BLaER1 (cell line): Measurements from ENCODE around the gene PRCC.

ENCODE experiments used
- H3K27ac ChIP-seq: shearing (Covaris generic); formaldehyde crosslinking; 2 replicates; pipeline ENCODE4 v1.8.1; 2022
- H3K27me3 ChIP-seq: shearing (Covaris generic); formaldehyde crosslinking; 2 replicates; pipeline ENCODE4 v1.8.1; 2022
- H3K36me3 ChIP-seq: shearing (Covaris generic); formaldehyde crosslinking; 2 replicates; pipeline ENCODE4 v1.8.1; 2022
- H3K4me1 ChIP-seq: shearing (Covaris generic); formaldehyde crosslinking; 2 replicates; pipeline ENCODE4 v1.8.1; 2022
- H3K4me2 ChIP-seq: shearing (Covaris generic); formaldehyde crosslinking; 2 replicates; pipeline ENCODE4 v1.8.1; 2022
- H3K4me3 ChIP-seq: shearing (Covaris generic); formaldehyde crosslinking; 2 replicates; pipeline ENCODE4 v1.8.1; 2022
- H3K9ac ChIP-seq: shearing (Covaris generic); formaldehyde crosslinking; 2 replicates; pipeline ENCODE4 v1.8.1; 2022
- H3K9me3 ChIP-seq: shearing (Covaris generic); formaldehyde crosslinking; 2 replicates; pipeline ENCODE4 v1.8.1; 2022
- H4K20me1 ChIP-seq: shearing (Covaris generic); formaldehyde crosslinking; 2 replicates; pipeline ENCODE4 v1.8.1; 2022
- Cebpa-rat ChIP-seq: shearing (Covaris generic); IDR thresholded peaks from 2 replicates; pipeline ENCODE4 v1.8.1; 2022

The PRCC gene

DNA sequence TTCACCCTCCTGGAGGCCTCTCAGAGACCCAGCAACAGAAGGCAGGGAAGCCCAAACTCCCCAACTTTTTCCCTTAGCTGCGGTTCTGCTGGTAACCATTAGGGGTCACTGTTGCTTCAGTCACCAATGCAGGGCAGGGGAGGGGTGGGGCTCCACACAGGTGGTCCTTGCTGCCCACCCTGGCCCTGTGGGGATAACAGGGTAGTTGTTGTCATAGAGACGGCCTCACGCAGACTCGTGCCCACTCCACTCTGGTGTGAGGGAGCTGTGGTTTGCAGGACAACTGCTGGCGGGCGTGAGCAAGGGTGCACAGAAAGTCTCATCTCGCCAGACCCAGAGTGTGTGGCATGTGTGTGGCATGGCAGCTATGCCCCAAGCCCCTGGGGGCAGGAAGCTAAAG is 71.6 kb downstream of the PRCC start:
- no peaks in the 10 kb centered on the region for H3K36me3 ChIP-seq
- no peaks in the 10 kb centered on the region for H3K27me3 ChIP-seq
- H3K4me3 ChIP-seq = no peak overlapping the region
- no peaks in the 10 kb centered on the region for H3K9me3 ChIP-seq
- no peak overlapping the region for H3K27ac ChIP-seq
- peaks cover 13% of the 10 kb centered on the region for H3K4me1 ChIP-seq
- no peak overlapping the region for H3K9ac ChIP-seq
- H4K20me1 ChIP-seq = no peaks in the 10 kb centered on the region
- TF ChIP-seq Cebpa-rat = no peak
- H3K4me2 ChIP-seq = peak overlapping the region; percentile 74

DNA sequence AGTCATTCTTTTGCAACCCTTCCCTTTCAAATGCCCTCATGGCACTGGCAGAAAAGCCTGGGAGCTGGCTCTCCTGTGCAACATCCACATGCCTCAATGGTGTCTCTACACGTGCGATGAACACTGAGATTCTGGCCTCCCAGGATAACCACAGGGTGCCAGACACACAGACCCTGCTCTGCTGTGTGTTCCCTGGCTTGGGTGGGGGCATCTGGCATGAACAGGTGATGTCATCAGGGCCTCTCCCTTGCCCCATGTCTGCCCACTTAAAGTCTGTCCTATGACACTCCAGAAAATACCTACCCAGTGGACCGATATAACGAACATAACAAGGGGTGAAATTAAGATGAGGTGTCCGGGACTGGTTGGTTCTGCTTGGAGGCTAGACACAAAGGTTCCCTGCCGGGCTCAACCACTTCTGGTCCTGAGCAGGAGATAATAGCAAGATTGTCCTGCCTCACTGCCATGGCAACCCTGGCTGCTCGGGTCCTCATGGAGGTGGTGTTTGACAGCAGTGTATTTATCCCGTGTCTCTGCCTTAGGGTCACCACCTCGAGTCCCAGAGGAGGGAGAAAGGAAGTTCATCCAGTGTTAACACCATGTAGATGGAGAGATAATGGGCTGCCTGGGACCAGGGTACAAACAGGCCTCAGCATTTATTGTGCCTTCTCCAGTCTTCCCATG is 72.2 kb downstream of the PRCC start:
- H3K9me3 ChIP-seq = no peaks in the 10 kb centered on the region
- H3K4me2 ChIP-seq = peak overlapping the region; percentile 74
- H4K20me1 ChIP-seq = no peaks in the 10 kb centered on the region
- no peak overlapping the region for H3K9ac ChIP-seq
- H3K27ac ChIP-seq = no peak overlapping the region
- H3K36me3 ChIP-seq = no peaks in the 10 kb centered on the region
- H3K4me3 ChIP-seq = no peak overlapping the region
- H3K4me1 ChIP-seq = peaks cover 13% of the 10 kb centered on the region
- H3K27me3 ChIP-seq = no peaks in the 10 kb centered on the region
- TF ChIP-seq Cebpa-rat = no peak

DNA sequence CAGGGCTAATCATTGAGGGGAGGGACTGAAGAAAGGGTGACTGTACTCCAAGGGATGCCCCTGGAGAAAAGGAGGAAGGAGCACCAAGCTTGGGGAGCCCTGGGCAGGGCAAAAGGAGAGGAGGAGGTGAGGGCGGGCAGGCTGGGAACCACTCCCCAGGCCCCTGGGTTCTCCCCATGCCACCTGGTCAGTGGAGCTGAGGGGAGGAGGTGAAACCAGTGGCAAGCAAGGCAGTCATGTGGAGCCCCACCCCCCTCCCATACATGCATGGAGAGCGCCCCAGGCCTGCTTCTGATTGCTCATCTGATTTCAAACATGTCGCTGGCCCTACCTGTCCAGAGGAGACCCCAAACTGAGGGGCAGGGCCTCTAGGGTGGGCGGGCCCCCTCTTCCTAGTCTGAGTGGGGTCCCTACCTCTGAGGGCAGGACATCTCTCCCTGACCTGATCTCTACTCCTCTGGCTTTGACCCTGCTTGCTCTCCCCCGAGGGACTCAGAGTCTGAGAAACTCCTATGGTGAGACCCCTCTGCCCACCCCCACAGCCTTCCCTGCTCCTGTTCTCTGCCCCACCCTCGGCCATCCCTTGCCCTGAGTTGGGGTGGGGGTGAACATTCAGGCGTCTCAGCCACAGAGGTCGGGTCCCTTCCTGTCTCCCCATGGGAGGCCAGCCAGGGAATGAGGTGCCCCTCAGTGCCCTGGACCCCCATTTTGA is 73.0 kb downstream of the PRCC start:
- no peak overlapping the region for H3K4me2 ChIP-seq
- no peak for TF ChIP-seq Cebpa-rat
- H3K4me3 ChIP-seq = no peak overlapping the region
- H3K36me3 ChIP-seq = no peaks in the 10 kb centered on the region
- H3K4me1 ChIP-seq = peaks cover 13% of the 10 kb centered on the region
- no peak overlapping the region for H3K9ac ChIP-seq
- H4K20me1 ChIP-seq = no peaks in the 10 kb centered on the region
- H3K27me3 ChIP-seq = no peaks in the 10 kb centered on the region
- H3K27ac ChIP-seq = no peak overlapping the region
- no peaks in the 10 kb centered on the region for H3K9me3 ChIP-seq

DNA sequence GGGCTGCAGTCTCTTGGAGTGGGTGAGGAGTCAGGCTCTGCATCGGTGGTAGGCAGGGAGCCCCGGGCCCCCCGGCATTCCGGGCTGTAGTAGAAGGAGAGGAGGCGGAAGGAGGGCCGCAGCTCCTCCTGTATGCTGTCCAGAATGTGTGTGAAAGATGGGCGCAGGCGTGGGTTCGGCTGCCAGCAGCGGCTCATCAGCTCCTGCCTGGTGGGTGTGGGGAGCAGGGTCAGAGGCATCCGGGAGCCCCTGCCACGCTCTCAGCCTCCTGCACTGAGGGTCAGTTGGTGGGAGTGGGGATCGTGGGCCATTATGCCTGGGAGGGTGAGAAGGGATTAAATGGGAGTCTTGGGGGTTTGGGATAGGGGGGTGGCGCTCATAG is 73.6 kb downstream of the PRCC start:
- Histone ChIP-seq H3K27ac (no peak overlapping the region), H3K9me3 (no peaks in the 10 kb centered on the region), H3K4me1 (peaks cover 13% of the 10 kb centered on the region), H4K20me1 (no peaks in the 10 kb centered on the region), H3K4me3 (no peak overlapping the region), H3K36me3 (no peaks in the 10 kb centered on the region), H3K27me3 (no peaks in the 10 kb centered on the region), H3K4me2 (no peak overlapping the region), H3K9ac (no peak overlapping the region)
- no peak for TF ChIP-seq Cebpa-rat

DNA sequence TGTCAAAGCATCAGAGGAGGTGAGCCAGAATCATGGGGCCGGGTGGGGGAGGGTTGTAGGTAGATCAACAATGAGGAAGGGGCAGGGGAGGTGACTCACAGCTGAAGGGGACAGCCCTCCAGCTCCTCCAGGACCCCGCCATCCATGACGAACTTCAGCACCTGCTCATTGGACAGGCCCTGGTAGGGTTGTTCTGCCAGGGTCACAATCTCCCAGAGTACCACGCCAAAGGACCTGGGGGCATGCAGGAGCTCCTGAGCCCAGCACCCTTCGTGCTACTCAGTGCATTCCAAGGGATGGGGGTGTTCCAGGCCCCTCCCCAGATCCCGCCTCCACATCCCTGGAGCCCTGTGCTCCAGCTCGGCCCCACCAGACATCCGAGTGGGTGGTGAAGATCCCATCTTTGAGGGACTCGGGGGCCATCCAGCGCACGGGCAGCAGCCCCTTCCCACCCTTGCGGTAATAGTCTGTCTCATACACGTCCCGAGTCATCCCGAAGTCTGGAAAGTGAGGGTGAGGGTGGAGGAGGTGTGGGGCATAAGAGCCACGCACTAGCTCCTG is 74.0 kb downstream of the PRCC start:
- Histone ChIP-seq H3K4me3 (no peak overlapping the region), H3K9me3 (no peaks in the 10 kb centered on the region), H3K27ac (no peak overlapping the region), H3K9ac (no peak overlapping the region), H4K20me1 (no peaks in the 10 kb centered on the region), H3K4me1 (peaks cover 13% of the 10 kb centered on the region), H3K36me3 (no peaks in the 10 kb centered on the region), H3K4me2 (no peak overlapping the region), H3K27me3 (no peaks in the 10 kb centered on the region)
- TF ChIP-seq Cebpa-rat = no peak

DNA sequence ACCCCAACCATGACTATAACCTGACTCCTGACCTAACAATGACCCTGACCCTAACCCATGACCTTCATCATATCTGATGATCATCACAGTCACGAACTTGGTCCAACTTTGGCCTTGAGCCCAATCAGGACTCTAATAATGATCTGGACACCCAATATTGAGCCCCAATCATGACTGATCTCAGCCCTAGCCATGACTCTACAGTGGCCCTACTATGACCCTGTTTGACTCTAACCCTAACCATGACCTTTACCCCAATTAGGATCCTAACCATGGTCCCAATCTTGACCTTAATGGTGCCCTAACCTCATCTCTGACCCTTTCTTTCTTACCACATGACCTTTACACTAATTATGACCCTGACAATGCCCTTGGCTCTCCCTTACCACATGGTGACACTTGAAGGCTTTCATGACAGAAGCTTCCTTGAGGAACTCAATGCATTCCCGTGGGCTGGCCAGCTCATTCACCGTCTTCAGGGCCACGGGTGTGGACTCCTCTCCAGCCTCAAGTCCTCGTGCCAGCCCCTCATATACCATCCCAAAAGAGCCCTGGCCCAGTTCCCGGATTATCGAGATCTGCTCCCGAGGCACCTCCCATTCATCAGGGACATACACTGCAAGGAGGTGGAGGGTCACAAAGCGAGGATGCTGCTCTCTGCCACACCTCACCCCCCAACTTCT is 75.4 kb downstream of the PRCC start:
- H3K36me3 ChIP-seq = no peaks in the 10 kb centered on the region
- TF ChIP-seq Cebpa-rat = no peak
- 0 out of 2 replicates have a peak, but pooled peaks cover 2% of the 10 kb centered on the region for H3K27me3 ChIP-seq
- no peak overlapping the region for H3K4me3 ChIP-seq
- H3K9me3 ChIP-seq = no peaks in the 10 kb centered on the region
- no peak overlapping the region for H3K27ac ChIP-seq
- H3K4me1 ChIP-seq = peaks cover 19% of the 10 kb centered on the region
- no peak overlapping the region for H3K4me2 ChIP-seq
- no peaks in the 10 kb centered on the region for H4K20me1 ChIP-seq
- H3K9ac ChIP-seq = no peak overlapping the region

DNA sequence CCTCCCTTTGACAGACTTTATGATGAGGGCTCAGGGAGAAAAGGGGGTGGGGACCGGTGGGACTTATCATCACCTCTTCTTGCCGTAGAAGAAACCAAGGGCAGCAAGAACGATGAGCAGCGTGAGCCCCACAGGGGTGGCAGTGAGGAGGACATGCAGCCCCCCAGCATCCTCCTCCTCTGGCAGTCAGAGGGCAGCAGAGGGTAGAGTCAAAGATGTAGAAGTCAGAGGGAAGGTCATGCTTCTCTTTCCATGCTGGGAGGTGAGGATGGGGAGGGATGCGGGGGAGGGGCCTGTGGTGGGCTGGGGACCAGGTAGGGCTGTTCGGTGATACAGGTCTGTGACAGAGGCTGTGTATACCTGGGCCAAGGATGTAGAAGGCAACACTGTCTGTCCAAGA is 76.8 kb downstream of the PRCC start:
- H3K9ac ChIP-seq = no peak overlapping the region

DNA sequence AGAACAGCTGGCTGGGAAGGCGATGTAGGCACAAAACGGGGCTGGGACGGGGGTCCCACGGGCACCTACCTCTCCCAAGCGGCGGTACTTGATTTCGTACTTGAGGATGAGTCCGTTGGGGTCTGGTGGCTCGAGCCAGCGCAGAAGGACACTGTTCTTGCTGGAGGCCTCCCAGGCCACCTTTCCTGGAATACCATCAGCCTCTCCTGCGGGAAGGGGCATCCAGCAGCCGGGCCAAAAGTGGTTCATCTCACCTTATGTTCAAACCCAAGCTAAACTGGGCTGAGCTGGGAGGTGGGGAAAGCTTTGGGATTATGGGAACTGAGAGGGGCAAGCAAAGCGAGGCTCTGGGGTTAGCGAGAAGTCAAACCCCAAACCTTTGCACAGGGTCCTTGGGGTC is 77.3 kb downstream of the PRCC start:
- peaks cover 21% of the 10 kb centered on the region for H3K4me1 ChIP-seq
- H4K20me1 ChIP-seq = no peaks in the 10 kb centered on the region
- no peak overlapping the region for H3K9ac ChIP-seq
- no peak for TF ChIP-seq Cebpa-rat
- H3K4me2 ChIP-seq = no peak overlapping the region
- H3K27me3 ChIP-seq = 0 out of 2 replicates have a peak, but pooled peaks cover 4% of the 10 kb centered on the region
- H3K36me3 ChIP-seq = no peaks in the 10 kb centered on the region
- no peak overlapping the region for H3K27ac ChIP-seq
- H3K9me3 ChIP-seq = no peaks in the 10 kb centered on the region
- H3K4me3 ChIP-seq = no peak overlapping the region

More for the DNA sequence above, 76.8 kb downstream of the PRCC start:
- Histone ChIP-seq H3K4me2 (no peak overlapping the region), H3K4me1 (peaks cover 26% of the 10 kb centered on the region), H3K27me3 (0 out of 2 replicates have a peak, but pooled peaks cover 4% of the 10 kb centered on the region), H3K4me3 (no peak overlapping the region), H3K27ac (no peak overlapping the region), H3K9me3 (no peaks in the 10 kb centered on the region), H3K36me3 (no peaks in the 10 kb centered on the region), H4K20me1 (no peaks in the 10 kb centered on the region)
- no peak for TF ChIP-seq Cebpa-rat

DNA sequence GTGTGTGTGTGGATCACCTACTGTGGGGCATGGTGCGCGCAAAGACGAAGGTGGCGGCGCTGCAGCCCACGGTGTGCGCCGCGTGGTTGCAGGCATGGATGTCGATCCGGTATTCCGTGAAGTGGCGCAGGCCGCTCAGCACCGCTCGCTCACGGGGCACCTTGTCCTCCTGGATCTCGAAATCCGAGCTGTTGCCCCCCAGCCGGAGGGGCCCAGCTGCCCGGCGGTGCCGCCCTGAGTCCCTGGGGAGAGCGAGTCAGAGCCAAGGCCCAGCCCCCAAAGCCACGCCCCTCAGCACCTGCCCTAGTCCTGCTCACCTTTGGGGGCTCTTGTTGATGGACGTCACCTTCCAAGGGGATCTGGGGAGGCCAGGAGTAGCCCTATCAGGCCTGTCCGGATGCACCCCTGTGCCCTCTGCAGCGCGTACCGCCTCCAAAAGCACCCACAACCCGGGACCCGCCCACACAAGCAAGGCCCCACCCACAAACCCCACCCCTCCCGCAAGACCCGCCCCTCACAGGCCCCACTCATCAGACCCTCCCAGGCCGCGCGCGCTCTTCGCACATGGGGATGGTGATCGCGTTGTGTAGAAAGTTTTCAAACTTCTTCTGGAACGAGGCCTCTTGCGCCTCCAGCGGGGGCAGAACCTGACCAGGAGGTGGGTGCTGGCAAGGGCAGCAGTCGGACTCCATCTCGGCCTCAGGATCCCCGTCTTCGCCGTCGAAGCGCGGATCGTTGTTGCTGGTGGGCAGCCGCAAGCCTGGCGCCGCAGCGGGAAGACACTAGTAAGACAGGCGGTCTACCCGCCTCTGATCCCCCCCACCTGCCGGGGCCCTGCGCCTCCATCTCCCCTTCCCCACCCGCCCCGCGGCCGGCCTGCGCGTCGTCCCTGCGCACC is 78.0 kb downstream of the PRCC start:
- peaks cover 20% of the 10 kb centered on the region for H3K4me1 ChIP-seq
- H4K20me1 ChIP-seq = no peaks in the 10 kb centered on the region
- no peak overlapping the region for H3K4me3 ChIP-seq
- H3K36me3 ChIP-seq = no peaks in the 10 kb centered on the region
- no peak overlapping the region for H3K27ac ChIP-seq
- H3K4me2 ChIP-seq = no peak overlapping the region
- H3K27me3 ChIP-seq = 0 out of 2 replicates have a peak, but pooled peaks cover 4% of the 10 kb centered on the region
- no peak for TF ChIP-seq Cebpa-rat
- no peak overlapping the region for H3K9ac ChIP-seq
- no peaks in the 10 kb centered on the region for H3K9me3 ChIP-seq
